ENCODE data around the gene TRAF7.
A peak's percentile ranks its signal among the peaks of the same experiment; 100 is the strongest.
"Not testable (repeated sequence)": the region's sequence is repeated elsewhere in the genome, so short reads cannot be mapped to it uniquely, and the experiment has no call there.

Gene TRAF7

DNA sequence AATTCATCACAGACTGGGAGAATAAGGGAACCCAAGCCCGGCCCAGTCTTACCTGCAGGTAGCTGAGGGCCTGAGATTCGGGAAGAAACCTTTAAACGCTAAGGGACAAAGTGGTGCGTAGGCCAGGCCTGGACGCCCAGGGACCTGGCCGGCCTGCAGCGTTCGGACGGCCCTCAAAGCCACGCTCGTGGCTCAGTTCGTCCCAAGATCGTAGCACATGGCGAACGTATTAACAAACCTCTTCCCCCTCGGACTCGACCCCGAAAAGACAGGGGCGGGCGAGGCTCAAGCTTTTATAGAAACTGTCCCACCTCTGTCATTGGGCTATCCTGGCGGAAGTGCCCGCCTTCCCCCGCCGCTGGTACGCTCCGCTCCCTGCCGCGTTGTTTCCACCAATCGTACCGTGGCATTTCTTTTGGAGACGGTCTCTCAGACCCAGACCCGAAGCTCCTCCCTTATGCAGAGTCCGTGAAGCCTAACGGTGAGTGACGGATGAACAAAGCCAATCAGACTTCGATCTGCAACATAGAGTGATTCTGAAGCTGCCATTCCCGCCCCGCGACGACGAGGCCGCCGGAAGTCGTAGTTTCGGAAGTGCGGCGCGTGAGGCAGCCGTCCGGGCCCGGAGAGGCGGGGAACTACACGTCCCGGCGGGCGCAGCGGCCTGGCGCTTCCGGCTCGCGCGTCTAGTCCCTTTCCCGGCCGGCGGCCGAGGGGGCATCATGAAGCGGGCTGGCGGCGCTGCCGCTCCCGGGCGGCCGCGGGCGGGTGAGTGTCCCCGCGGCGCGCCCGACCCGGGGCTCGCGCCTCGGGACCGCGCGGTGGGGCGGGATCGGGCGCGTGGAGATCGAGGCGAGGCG is at the start of gene TRAF7:
Gene TRAF7 (plus strand): TSS at position 692 of the 860 bp plus-strand sequence. CDS start 8,139 bp downstream, outside the sequence.
- no peaks in the 10 kb centered on the region for H3K27me3 ChIP-seq (ENCODE audit: insufficient read depth, low read length)
- peak within 1 kb of the TSS; percentile 84 for H3K4me3 ChIP-seq (ENCODE audit: low read length)
- H3K36me3 ChIP-seq (ENCODE audit: insufficient read depth, low read length) = peaks cover 14% of the 10 kb centered on the region
- no peak within 1 kb of the TSS for H2AFZ ChIP-seq (ENCODE audit: low read depth, low read length)
- H3K9me3 ChIP-seq (ENCODE audit: low read length) = no peaks in the 10 kb centered on the region
- peaks cover 70% of the 10 kb centered on the region for H3K4me1 ChIP-seq (ENCODE audit: insufficient read depth, low read length)

DNA sequence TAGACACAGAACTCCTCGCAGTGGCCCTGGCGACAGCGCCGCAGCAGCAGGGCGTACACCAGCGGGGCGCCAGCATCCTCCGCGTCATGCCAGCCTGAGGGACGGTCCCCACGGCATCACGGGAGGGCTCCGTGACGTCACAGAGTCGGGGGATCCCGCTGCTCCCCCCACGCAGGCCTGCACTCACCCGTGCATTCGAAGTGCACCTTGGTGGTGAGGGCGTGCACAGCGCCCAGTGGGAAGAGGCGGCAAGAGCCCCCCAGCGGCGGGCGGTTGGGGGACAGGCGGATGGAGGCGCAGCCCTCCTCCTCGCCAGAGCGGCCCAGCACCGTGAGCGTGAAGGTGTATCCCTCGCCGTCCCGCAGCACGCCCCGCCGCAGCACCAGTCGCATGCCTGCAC is 49.4 kb upstream of the TRAF7 start:
- H2AFZ ChIP-seq (ENCODE audit: low read depth, low read length); H3K27me3 ChIP-seq (ENCODE audit: insufficient read depth, low read length); H3K4me3 ChIP-seq (ENCODE audit: low read length); H3K9me3 ChIP-seq (ENCODE audit: low read length); H3K4me1 ChIP-seq (ENCODE audit: insufficient read depth, low read length): not testable (repeated sequence)
- peaks cover 35% of the 10 kb centered on the region for H3K36me3 ChIP-seq (ENCODE audit: insufficient read depth, low read length)

DNA sequence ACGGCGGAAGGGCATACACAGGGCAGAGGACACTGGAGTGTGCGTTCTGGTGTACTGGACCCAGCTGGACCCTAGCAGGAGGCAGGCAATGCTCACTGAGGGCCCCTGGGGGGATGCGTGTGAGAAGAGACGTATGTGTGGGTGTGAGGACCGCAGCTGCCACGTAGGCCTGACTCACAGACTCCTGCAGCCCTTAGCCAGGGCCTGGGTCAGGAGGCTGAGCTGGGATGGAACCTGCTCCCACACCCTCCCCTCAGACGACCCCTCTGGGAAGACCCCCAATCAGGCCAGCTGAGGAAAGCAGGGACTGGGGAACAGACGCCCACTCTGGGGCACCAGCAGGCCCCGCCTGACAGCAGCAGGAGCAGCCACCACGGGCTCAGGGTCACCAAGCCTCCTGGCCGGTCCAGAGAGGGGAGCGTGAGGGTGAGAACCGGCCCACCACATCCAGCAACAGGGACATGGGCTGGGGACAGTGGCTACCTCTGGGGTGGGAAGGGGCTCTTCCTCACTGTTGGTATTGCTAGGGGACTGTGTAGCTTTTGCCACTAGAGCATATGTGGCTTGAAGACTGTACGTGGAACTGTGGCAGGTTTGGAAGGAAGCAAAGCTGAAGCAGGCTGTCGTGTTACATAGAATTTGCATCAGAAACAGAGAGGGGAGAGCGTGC is 48.3 kb upstream of the TRAF7 start:
- H2AFZ ChIP-seq (ENCODE audit: low read depth, low read length); H3K4me3 ChIP-seq (ENCODE audit: low read length); H3K4me1 ChIP-seq (ENCODE audit: insufficient read depth, low read length); H3K27me3 ChIP-seq (ENCODE audit: insufficient read depth, low read length); H3K9me3 ChIP-seq (ENCODE audit: low read length): not testable (repeated sequence)
- peaks cover 38% of the 10 kb centered on the region for H3K36me3 ChIP-seq (ENCODE audit: insufficient read depth, low read length)

DNA sequence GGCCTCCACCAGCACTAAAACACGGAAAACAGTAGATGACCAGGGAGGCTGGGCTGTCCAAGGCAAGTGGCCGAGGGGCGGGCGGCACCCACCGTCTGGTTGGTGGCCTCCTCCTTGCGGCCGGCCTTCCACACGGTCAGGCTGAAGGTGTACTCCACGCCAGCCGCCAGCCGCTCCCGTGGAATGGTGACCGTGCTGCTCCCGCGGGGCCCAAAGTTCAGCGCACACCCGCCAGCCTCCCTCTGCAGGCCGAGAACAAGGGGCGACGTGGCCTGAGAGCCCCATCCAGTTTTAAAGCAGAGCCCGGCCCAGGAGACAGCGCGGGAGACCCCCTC is 47.8 kb upstream of the TRAF7 start:
- peaks cover 38% of the 10 kb centered on the region for H3K36me3 ChIP-seq (ENCODE audit: insufficient read depth, low read length)
- H3K9me3 ChIP-seq (ENCODE audit: low read length); H3K27me3 ChIP-seq (ENCODE audit: insufficient read depth, low read length); H3K4me3 ChIP-seq (ENCODE audit: low read length); H2AFZ ChIP-seq (ENCODE audit: low read depth, low read length); H3K4me1 ChIP-seq (ENCODE audit: insufficient read depth, low read length): not testable (repeated sequence)

DNA sequence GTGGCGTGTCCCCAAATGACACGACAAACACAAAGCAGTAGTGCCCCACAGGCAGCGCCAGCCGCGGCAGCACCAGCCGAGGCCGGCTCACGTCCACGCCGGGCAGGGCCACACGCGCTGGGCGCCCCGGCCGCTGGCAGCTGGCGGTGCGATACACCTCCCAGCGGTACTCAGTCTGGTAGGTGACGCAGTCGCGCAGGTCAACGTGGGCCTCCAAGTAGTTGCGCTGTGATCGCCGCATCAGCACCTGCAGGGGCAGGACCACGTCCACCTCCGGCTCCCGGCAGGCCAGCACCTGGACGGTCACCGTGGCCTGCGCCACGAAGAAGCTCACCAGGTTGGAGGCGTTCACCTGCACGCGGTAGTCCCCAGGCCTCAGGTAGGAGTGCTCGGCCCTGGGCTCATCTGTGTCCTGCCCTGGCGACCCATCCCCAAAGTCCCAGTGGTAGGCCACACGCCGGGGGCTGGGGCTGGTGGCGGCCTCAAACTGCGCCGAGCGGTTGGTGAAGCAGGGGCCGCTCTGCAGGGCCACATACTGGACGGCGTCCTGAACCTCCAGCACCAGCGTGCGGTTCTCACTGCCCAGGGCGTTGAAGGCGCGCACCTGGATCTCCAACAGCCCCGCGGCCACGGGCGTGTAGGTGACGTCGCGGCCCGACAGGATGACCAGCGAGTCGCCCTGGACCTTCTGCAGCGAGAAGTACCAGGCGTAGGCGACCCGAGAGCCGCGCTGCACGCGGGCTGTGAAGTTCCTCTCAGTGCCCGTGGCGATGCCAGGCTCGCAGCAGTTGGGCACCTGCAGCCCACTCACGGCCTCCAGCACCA is 46.9 kb upstream of the TRAF7 start:
- not testable (repeated sequence) for H3K9me3 ChIP-seq (ENCODE audit: low read length); H3K4me1 ChIP-seq (ENCODE audit: insufficient read depth, low read length); H2AFZ ChIP-seq (ENCODE audit: low read depth, low read length); H3K4me3 ChIP-seq (ENCODE audit: low read length); H3K27me3 ChIP-seq (ENCODE audit: insufficient read depth, low read length)
- H3K36me3 ChIP-seq (ENCODE audit: insufficient read depth, low read length) = peaks cover 37% of the 10 kb centered on the region

DNA sequence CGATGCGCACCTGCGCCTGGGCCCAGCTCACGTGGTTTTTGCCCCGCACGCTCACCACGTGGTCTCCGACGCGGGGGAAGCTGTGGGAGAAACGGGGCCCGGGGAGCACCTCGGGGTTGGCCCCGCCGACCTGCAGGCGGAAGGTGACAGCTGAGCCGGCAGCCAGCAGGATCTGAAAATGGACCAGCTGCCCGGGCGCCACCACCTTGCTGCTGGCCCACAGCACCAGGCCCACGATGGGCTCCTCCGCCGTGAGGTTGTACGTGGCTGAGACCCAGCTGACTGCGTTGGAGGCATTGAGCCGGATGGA is 46.4 kb upstream of the TRAF7 start:
- H3K27me3 ChIP-seq (ENCODE audit: insufficient read depth, low read length); H3K9me3 ChIP-seq (ENCODE audit: low read length); H3K4me1 ChIP-seq (ENCODE audit: insufficient read depth, low read length); H3K4me3 ChIP-seq (ENCODE audit: low read length); H2AFZ ChIP-seq (ENCODE audit: low read depth, low read length): not testable (repeated sequence)
- peaks cover 39% of the 10 kb centered on the region for H3K36me3 ChIP-seq (ENCODE audit: insufficient read depth, low read length)

DNA sequence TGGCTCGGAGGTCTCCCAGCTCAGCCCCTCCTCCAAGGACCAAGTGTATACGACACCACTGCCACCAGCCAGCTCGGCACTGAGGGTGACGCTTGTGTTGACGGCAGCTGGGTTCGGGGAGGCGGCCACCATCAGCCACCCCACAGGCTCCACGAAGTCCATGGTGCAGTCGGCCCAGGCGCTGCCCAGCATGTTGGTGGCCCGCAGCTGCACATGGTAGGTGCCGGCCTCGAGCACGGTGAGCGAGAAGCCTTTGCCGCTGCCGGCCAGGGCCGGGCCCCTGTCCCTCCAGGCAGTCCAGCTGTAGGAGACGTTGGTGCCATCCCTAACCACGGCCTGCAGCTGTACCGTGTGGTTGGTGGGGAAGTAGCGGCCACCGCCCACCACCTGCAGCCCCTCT is 45.7 kb upstream of the TRAF7 start:
- H3K27me3 ChIP-seq (ENCODE audit: insufficient read depth, low read length); H3K4me3 ChIP-seq (ENCODE audit: low read length); H3K4me1 ChIP-seq (ENCODE audit: insufficient read depth, low read length); H2AFZ ChIP-seq (ENCODE audit: low read depth, low read length); H3K9me3 ChIP-seq (ENCODE audit: low read length): not testable (repeated sequence)
- peaks cover 41% of the 10 kb centered on the region for H3K36me3 ChIP-seq (ENCODE audit: insufficient read depth, low read length)

DNA sequence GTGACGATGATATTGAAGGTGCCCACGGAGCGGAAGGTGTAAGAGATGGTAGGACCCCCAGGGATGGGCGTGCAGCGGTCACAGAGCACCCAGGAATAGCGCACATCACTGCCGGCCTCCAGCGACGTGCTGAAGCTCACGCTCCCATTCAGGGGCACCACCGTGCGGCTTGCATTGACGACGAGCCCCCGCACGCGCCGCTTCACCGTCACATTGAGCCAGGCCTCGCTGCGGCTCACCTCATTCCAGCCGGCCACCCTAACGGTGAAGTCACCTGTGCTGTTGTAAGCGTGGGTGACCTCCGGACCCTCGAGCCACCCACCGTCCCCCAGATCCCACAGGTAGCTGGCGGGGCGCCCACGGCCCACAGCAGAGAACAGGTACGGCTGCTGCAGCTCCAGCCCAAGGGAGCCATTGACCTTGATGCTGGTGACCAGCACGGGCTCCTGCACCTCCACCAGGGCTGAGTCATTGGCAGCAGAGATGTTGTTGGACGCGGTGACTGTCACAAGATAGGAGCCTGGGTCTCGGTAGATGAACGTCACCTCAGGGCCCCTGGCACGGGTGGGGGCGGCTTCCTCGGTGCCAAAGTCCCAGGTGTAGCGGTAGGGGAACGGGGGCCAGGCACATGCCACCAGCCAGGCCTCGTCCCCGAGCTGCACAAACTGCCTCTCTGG is 45.1 kb upstream of the TRAF7 start:
- not testable (repeated sequence) for H3K4me3 ChIP-seq (ENCODE audit: low read length); H2AFZ ChIP-seq (ENCODE audit: low read depth, low read length); H3K27me3 ChIP-seq (ENCODE audit: insufficient read depth, low read length); H3K4me1 ChIP-seq (ENCODE audit: insufficient read depth, low read length); H3K9me3 ChIP-seq (ENCODE audit: low read length)
- peaks cover 41% of the 10 kb centered on the region for H3K36me3 ChIP-seq (ENCODE audit: insufficient read depth, low read length)

DNA sequence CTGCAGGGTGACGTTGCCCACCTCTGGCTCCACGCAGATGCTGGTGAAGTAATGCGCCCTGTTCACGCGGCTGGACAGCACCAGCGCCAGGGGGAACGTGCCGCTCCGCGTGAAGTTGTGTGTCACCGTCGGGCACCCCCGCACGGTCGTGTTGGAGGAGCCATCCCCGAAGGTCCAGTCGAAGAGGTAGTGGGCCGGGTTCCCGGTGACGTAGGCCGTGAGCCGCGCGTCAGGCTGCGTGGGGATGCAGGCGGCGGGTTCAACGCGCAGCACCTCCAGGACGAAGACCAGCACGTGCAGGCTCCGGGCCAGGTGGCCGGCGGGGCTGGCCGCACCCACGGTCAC is 44.6 kb upstream of the TRAF7 start:
- not testable (repeated sequence) for H2AFZ ChIP-seq (ENCODE audit: low read depth, low read length); H3K9me3 ChIP-seq (ENCODE audit: low read length); H3K4me3 ChIP-seq (ENCODE audit: low read length); H3K27me3 ChIP-seq (ENCODE audit: insufficient read depth, low read length); H3K4me1 ChIP-seq (ENCODE audit: insufficient read depth, low read length)
- peaks cover 41% of the 10 kb centered on the region for H3K36me3 ChIP-seq (ENCODE audit: insufficient read depth, low read length)

DNA sequence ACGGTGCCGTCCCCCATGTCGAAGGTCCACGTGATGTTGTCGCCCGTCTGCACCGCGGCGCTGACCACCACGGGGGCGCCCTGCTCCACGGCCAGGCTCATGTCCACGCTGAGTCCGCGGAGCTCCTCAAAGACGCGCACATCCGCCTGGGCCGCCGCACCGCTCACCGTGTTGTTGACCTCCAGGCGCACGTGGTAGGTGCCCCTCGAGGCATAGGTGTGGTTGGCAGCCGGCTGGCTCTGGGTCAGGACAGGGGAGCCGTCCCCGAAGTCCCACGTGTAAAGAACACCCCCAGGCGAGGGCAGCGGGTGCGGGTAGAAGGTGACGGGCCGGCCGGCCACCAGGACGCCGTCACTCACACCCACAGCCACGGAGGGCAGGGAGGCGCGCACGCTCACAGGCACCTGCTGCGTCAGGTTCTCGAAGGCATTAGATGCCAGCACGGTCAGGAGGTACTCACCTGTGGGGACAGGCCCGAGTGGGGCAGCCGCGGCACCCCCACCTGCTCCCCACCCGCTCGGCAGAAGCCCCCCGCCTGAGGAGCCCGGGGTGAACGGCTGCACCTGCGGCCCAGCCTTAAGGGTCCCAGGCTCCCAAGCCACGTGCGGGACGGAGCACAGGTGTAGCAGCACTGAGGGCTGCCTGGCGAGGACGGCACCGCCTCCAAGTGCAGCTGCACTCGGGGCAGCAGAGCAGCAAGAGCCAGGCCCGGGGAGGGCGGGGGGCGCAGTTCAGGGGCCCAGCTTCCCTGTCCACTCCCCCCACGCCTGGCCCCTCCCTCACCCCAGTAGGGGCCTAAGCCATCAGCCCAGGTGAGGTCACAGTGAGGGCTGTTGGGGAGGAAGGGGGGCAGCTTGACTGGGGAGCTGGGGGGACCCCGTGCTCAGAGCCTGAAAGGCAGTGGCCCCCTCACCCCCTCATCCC is 43.9 kb upstream of the TRAF7 start:
- peaks cover 41% of the 10 kb centered on the region for H3K36me3 ChIP-seq (ENCODE audit: insufficient read depth, low read length)
- H3K27me3 ChIP-seq (ENCODE audit: insufficient read depth, low read length); H2AFZ ChIP-seq (ENCODE audit: low read depth, low read length); H3K4me3 ChIP-seq (ENCODE audit: low read length); H3K4me1 ChIP-seq (ENCODE audit: insufficient read depth, low read length); H3K9me3 ChIP-seq (ENCODE audit: low read length): not testable (repeated sequence)

DNA sequence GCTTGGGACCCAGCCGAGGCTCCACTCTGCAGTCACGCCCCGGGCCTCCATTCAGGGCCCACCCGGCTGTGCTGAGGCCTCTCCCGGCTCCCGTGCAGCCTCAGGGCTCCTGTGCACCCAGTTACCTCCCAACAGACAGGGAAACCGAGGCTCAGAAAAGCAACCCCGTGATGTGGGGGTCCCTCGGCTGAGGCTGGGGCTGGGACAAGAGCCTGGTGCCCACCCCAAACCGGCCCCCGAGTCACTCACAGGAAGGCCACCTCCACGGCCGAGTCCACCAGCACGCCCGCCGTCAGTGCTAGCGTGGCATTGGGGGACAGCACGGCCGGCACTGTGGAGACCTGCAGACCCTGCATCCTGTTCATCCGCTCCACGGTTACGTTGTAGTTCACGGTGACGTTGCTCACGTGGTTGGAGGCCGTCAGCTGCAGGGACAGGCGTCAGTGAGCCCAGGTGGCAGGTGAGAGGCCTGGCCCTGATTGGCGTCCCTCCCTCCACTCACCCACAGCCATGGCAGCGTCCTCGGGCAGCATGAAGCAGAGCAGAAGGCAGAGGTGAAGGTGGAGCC is 43.0 kb upstream of the TRAF7 start:
- not testable (repeated sequence) for H3K27me3 ChIP-seq (ENCODE audit: insufficient read depth, low read length); H3K4me3 ChIP-seq (ENCODE audit: low read length); H2AFZ ChIP-seq (ENCODE audit: low read depth, low read length); H3K4me1 ChIP-seq (ENCODE audit: insufficient read depth, low read length); H3K9me3 ChIP-seq (ENCODE audit: low read length)
- H3K36me3 ChIP-seq (ENCODE audit: insufficient read depth, low read length) = peaks cover 35% of the 10 kb centered on the region

DNA sequence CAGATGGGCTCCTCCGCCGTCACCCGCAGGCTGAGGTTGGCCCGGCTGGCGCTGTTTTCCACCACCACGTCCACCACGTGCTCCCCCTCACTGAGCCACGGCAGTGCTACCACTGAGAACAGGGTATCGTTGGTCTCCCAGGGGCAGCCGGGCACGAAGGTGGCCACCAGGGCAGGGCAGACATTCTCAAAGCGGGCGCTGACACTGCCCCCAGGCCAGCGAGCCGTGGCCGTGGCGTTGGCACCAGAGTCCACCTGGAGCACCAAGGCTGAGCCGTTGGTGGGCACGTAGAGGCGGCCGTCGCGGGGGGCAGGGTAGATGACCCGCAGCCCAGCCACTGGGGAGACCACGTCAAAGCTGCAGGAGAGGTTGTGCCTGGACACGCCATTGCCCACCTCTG is 41.4 kb upstream of the TRAF7 start:
- H3K27me3 ChIP-seq (ENCODE audit: insufficient read depth, low read length); H3K4me1 ChIP-seq (ENCODE audit: insufficient read depth, low read length); H2AFZ ChIP-seq (ENCODE audit: low read depth, low read length); H3K4me3 ChIP-seq (ENCODE audit: low read length); H3K9me3 ChIP-seq (ENCODE audit: low read length): not testable (repeated sequence)
- peaks cover 24% of the 10 kb centered on the region for H3K36me3 ChIP-seq (ENCODE audit: insufficient read depth, low read length)
